K562 (cell line): Measurements from ENCODE around the gene PI4K2B. TPM values are rescaled to one million over a fixed set of nuclear protein-coding genes. Genes with fewer than 3 reads are reported as not detected.
"Not testable (repeated sequence)": the region's sequence is repeated elsewhere in the genome, so short reads cannot be mapped to it uniquely, and the experiment has no call there.

Experiments used
- ATAC-seq: fragments of 200-7000 bp; cut with Tn5 transposase; 3 replicates; pipeline ENCODE4 v1.9.1; 2020; ENCODE audit warnings: moderate library complexity
- BruUV-seq: library from RNA; stranded (reverse); fragments of 400-500 nt; replicated peaks from 2 replicates; lab custom pipeline; 2021; lab: Mats Ljungman, UMichigan
- CTCF ChIA-PET: fragments of 300-600 bp; formaldehyde crosslinking; extraction: SDS; loops from one replicate; lab custom pipeline; 2021; ENCODE audit warnings: low intra/inter-chr PET ratio; lab: Yijun Ruan, JAX
- POLR2A ChIA-PET: fragments of 300-600, 350-650 bp; sonication (Branson Sonifier 250); formaldehyde crosslinking; extraction: SDS; loops from one replicate; lab custom pipeline; 2021; ENCODE audit warnings: antibody characterized with exemption, inconsistent platforms; lab: Yijun Ruan, JAX
- DNase-seq, 4 experiments: peaks; one replicate each; pipeline versions ENCODE4 v3.0.0 to v3.0.0-alpha.2; 2011 to 2018; ENCODE audit warnings: low spot score in 3 of 4, mixed read lengths in 3 of 4; ENCODE audit errors: extremely low read depth in 1 of 4
- FAIRE-seq: peaks from 2 replicates; lab custom pipeline; 2011; peaks lifted over from hg19 to GRCh38; lab: Jason Lieb, UNC
- H2AFZ ChIP-seq: 2 replicates; pipeline ENCODE4 v1.6.0; 2011; ENCODE audit warnings: low read depth, low read length, control low read depth, inconsistent platforms
- H3K27ac ChIP-seq: fragments of 200-600 bp; 3 replicates; pipeline ENCODE4 v1.8.0; 2011; ENCODE audit warnings: low read depth, mild to moderate bottlenecking, control low read depth, inconsistent platforms, low read length, moderate library complexity, mixed read lengths; ENCODE audit errors: extremely low read depth
- H3K27me3 ChIP-seq, 2 experiments: fragments of 300-600 bp in 1 of 2; 2 replicates in 1 of 2; 3 replicates in 1 of 2; pipeline versions ENCODE4 v1.6.0 to v1.8.0; 2011; ENCODE audit warnings: inconsistent platforms in 2 of 2, low read length in 2 of 2, mild to moderate bottlenecking in 1 of 2, mixed read lengths in 1 of 2, moderate library complexity in 1 of 2; ENCODE audit not compliant: control insufficient read depth in 2 of 2, insufficient read depth in 2 of 2
- H3K36me3 ChIP-seq: fragments of 300-600 bp; 3 replicates; pipeline ENCODE4 v1.8.0; 2011; ENCODE audit warnings: mild to moderate bottlenecking, low read length, inconsistent platforms; ENCODE audit not compliant: control insufficient read depth, insufficient read depth
- H3K4me1 ChIP-seq, 2 experiments: fragments of 200-600 bp in 1 of 2; replicated peaks in 1 of 2; 2 replicates in 1 of 2; 3 replicates in 1 of 2; pipeline versions ENCODE4 v1.5.1 to v1.8.0; 2011; ENCODE audit warnings: inconsistent platforms in 2 of 2, low read length in 2 of 2, mild to moderate bottlenecking in 1 of 2, mixed read lengths in 1 of 2, moderate library complexity in 1 of 2; ENCODE audit not compliant: control insufficient read depth in 2 of 2, insufficient read depth in 2 of 2
- H3K4me2 ChIP-seq: 2 replicates; pipeline ENCODE4 v1.6.1; 2011; ENCODE audit warnings: low read length, control low read depth, inconsistent platforms, mixed read lengths; ENCODE audit not compliant: insufficient read depth
- H3K4me3 ChIP-seq: fragments of 200-600 bp; sonication (generic), shearing (Covaris generic); 2 replicates; pipeline ENCODE4 v1.5.1; 2016; ENCODE audit warnings: control low read depth, inconsistent platforms
- H3K79me2 ChIP-seq: fragments of 200-600 bp; 3 replicates; pipeline ENCODE4 v1.8.0; 2011; ENCODE audit warnings: low read length, inconsistent platforms; ENCODE audit not compliant: control insufficient read depth, insufficient read depth
- H3K9ac ChIP-seq, 2 experiments: 2 replicates each; pipeline versions ENCODE4 v1.6.0 to v1.6.1; 2011; ENCODE audit warnings: low read depth in 2 of 2, low read length in 2 of 2, control low read depth in 1 of 2, inconsistent platforms in 1 of 2, mild to moderate bottlenecking in 1 of 2, mixed read lengths in 1 of 2; ENCODE audit not compliant: insufficient read depth in 1 of 2
- H3K9me1 ChIP-seq: one replicate; pipeline ENCODE4 v1.6.0; 2011; ENCODE audit warnings: inconsistent platforms, mild to moderate bottlenecking, low read length, moderate library complexity; ENCODE audit not compliant: control insufficient read depth, insufficient read depth
- H3K9me3 ChIP-seq: replicated peaks from 2 replicates; pipeline ENCODE4 v1.5.1; 2011; ENCODE audit warnings: low read depth, low read length, inconsistent platforms; ENCODE audit not compliant: control insufficient read depth, insufficient read depth
- H4K20me1 ChIP-seq: replicated peaks from 2 replicates; pipeline ENCODE4 v1.6.1; 2011; ENCODE audit warnings: low read length, inconsistent platforms, mixed read lengths; ENCODE audit not compliant: control insufficient read depth, insufficient read depth
- EHMT2 ChIP-seq: fragments of 450-650 bp; IDR thresholded peaks from 2 replicates; pipeline ENCODE4 v1.6.1; 2018; ENCODE audit warnings: antibody characterized with exemption
- HBP1 ChIP-seq: fragments of 450-650 bp; formaldehyde crosslinking; IDR thresholded peaks from 2 replicates; pipeline ENCODE4 v1.4.0; 2022; ENCODE audit warnings: missing genetic modification characterization
- RAD21 ChIP-seq, 2 experiments: fragments of 250-450 bp in 1 of 2; fragments of 450-650 bp in 1 of 2; sonication (Bioruptor Pico) in 1 of 2; formaldehyde crosslinking in 1 of 2; IDR thresholded peaks in 1 of 2; conservative IDR thresholded peaks in 1 of 2; 2 replicates each; pipeline versions ENCODE4 v1.4.0 to v1.8.0; 2020 to 2022; ENCODE audit warnings: mild to moderate bottlenecking in 2 of 2, moderate library complexity in 1 of 2
- TRIM24 ChIP-seq, 2 experiments: fragments of 450-650 bp; IDR thresholded peaks; 2 replicates each; pipeline ENCODE4 v1.6.1; 2016
- ZBTB26 ChIP-seq: fragments of 450-650 bp; formaldehyde crosslinking; IDR thresholded peaks from 2 replicates; pipeline ENCODE4 v1.4.0; 2022; ENCODE audit warnings: missing genetic modification characterization
- WGBS: fragments of 100-300 bp; shearing (Covaris generic); methylation state at CpG from one replicate; pipeline ENCODE4 v1.1.6; 2016; ENCODE audit warnings: low coverage, mixed read lengths; ENCODE audit not compliant: insufficient coverage; ENCODE audit errors: missing lambda C conversion rate; 5-methylcytosine and 5-hydroxymethylcytosine counted together
- in situ Hi-C: fragments of 300-500 bp; cut with MboI; formaldehyde crosslinking; loops from 4 replicates; pipeline ENCODE4 v1.15.0; 2018; ENCODE audit warnings: inconsistent platforms, mixed read lengths
- intact Hi-C: fragments of 100-400 bp; cut with micrococcal nuclease; formaldehyde crosslinking; loops from 2 replicates; pipeline ENCODE4 v1.14.2; 2022
- polyA plus RNA-seq, 8 experiments: library from polyadenylated mRNA; depleted of rRNA in 4 of 8; stranded (reverse) in 5 of 8; unstranded in 3 of 8; fragments of >200 nt; fragmentation: Nextera tagmentation in 2 of 8; fragmentation: Illumina TruSeq in 1 of 8; extraction: Ambion mirVana in 2 of 8; extraction: Trizol in 1 of 8; gene quantifications; 2 replicates each; pipeline versions ENCODE4 v1.2.1 to v1.2.3, GENCODE V29; 2011 to 2014; ENCODE audit warnings: inconsistent platforms in 1 of 8, missing spikeins in 1 of 8
- total RNA-seq, 7 experiments: library from RNA; depleted of rRNA in 6 of 7; stranded (reverse); fragments of >200 nt in 6 of 7; fragmentation: Illumina TruSeq in 2 of 7; extraction: Trizol in 2 of 7; gene quantifications; 2 replicates each; pipeline versions ENCODE4 v1.2.1 to v1.2.3, GENCODE V29; 2011 to 2021; ENCODE audit warnings: low replicate concordance in 1 of 7

Gene PI4K2B
- total and polyA plus RNA-seq, 9 of the 15 experiments (the other 6 are each of a cell fraction or from before 2014, with no cell fraction given), result 4.5 to 21.4 (median 16.5) TPM

GRCh38 chr4:25240754-25241210 is 6.9 kb downstream of the PI4K2B start (continued):
- TF ChIP-seq HBP1 (CRISPR knock-in tag) (peak; percentile 28; the same call in 1 of the 2 replicates), RAD21 (CRISPR knock-in tag; conservative IDR thresholded peaks at IDR 0.05 in 1 of 2, IDR thresholded peaks at IDR 0.05 in 1 of 2) (peak; percentile 27 to 41; a peak in 3 of 4 replicates), TRIM24 (IDR thresholded peaks at IDR 0.05) (peak in 1 of 2 experiments; percentile 63; a peak in 1 of 4 replicates), ZBTB26 (CRISPR knock-in tag) (peak; percentile 72; the same call in 1 of the 2 replicates), EHMT2 (0 out of 2 replicates have a peak, but pooled peaks have one; percentile 39)

- BruUV-seq, H3K4me3 ChIP-seq, H3K27ac ChIP-seq, POLR2A ChIA-PET, H3K4me2 ChIP-seq, H3K9ac ChIP-seq, ATAC-seq, CTCF ChIA-PET, FAIRE-seq, in situ Hi-C loops, DNase-seq, H2AFZ ChIP-seq, intact Hi-C loops, H3K27me3 ChIP-seq, H4K20me1 ChIP-seq, H3K9me1 ChIP-seq, H3K9me3 ChIP-seq: not testable (repeated sequence)
- H3K4me1 ChIP-seq, result peaks cover 5 to 15% of the 10 kb centered on the region in 2 experiments; a peak in 4 of 5 replicates
- WGBS, result 93% methylated on average over 3 of the region's 3 CpGs
- H3K79me2 ChIP-seq, result peaks cover 28% of the 10 kb centered on the region
- peaks cover 10% of the 10 kb centered on the region; the same call in 2 of the 3 replicates for H3K36me3 ChIP-seq
Measured at GRCh38 chr4:25242195-25242594, 8.4 kb downstream of the PI4K2B start.
